Measurements from ENCODE around the gene FBXO42. TPM values are rescaled to one million over a fixed set of nuclear protein-coding genes. Genes with fewer than 3 reads are reported as not detected.
"Not testable (repeated sequence)": the region's sequence is repeated elsewhere in the genome, so short reads cannot be mapped to it uniquely, and the experiment has no call there.

Gene FBXO42
- total and polyA plus RNA-seq, 2 donors (not counting 3 experiments of a cell fraction or from before 2014, with no cell fraction given), result 16.3 to 20.4 TPM

DNA sequence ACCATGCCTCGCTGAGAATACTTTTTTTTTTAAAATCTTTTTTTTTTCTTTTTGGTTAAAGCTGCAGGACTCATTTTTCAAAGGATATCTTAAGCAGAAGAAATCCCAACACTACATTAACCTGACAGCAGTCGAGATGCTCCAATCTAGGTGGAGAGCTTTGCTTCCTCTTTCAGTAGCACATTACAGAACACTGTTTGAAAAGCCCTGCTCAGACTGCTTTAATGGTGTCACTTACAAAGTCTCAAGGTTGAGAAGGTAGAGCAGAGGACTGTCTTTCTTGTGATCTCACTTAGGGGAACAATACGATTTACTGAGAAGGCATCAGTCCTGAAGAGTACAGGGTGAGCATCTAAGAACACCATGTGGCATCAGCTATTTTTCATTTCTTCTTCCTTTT is 94.3 kb downstream of the FBXO42 start:
- H3K9me1 ChIP-seq (replicated peaks; ENCODE audit: control insufficient read depth, extremely low read depth, insufficient read depth, low read length), result no peaks in the 10 kb centered on the region
- CTCF ChIA-PET, result interaction anchor here (1.0 kb wide), 2 partner anchors 9 to 176 kb away, joined by 3 read pairs; no protein-coding TSS in a partner anchor
- no TSS peak for BruUV-seq (replicated peaks)
- H3K36me3 ChIP-seq (ENCODE audit: control insufficient read depth in 2 of 2, extremely low read depth in 1 of 2, insufficient read depth in 2 of 2, low read length in 2 of 2), result peaks cover 7 to 9% of the 10 kb centered on the region in 2 experiments
- no peak overlapping the region for H2AFZ ChIP-seq (ENCODE audit: low read depth, low read length)
- H3K27ac ChIP-seq (ENCODE audit: insufficient read depth, low read depth, low read length), result no peak overlapping the region
- H3K27me3 ChIP-seq (ENCODE audit: control insufficient read depth in 2 of 2, insufficient read depth in 2 of 2, low read length in 2 of 2), result no peaks in the 10 kb centered on the region
- H3K79me2 ChIP-seq (ENCODE audit: control insufficient read depth, insufficient read depth, low read length), result no peaks in the 10 kb centered on the region
- no peak overlapping the region for H3K4me3 ChIP-seq (replicated peaks in 1 of 3; ENCODE audit: insufficient read depth in 1 of 3, low read depth in 1 of 3, low read length in 3 of 3)
- dilution Hi-C loops (cut with MboI; ENCODE audit: extremely low pct_ligation_motif_present, low sequenced_read_pairs) (no loop called here), intact Hi-C loops (cut with micrococcal nuclease) (no loop called here)
- H3K4me2 ChIP-seq (ENCODE audit: insufficient read depth, low read length), result no peak overlapping the region
- H3K9me3 ChIP-seq (replicated peaks; ENCODE audit: control insufficient read depth, insufficient read depth, low read length), result no peaks in the 10 kb centered on the region
- FAIRE-seq (no peak), DNase-seq (ENCODE audit: low read depth, low spot score) (no peak)
- H4K20me1 ChIP-seq (replicated peaks; ENCODE audit: control insufficient read depth, extremely low read depth, insufficient read depth, low read length), result no peaks in the 10 kb centered on the region
- H3K4me1 ChIP-seq (ENCODE audit: control insufficient read depth, extremely low read depth, insufficient read depth, low read length), result no peaks in the 10 kb centered on the region
- no peak for TF ChIP-seq CTCF (IDR thresholded peaks at IDR 0.05; ENCODE audit: extremely low read depth in 1 of 2, insufficient read depth in 1 of 2, low read depth in 1 of 2, low read length in 2 of 2)
- no peak for TF ChIP-seq MYC (IDR thresholded peaks at IDR 0.05; ENCODE audit: low read depth, low read length)
- no peak for TF ChIP-seq GATA2 (IDR thresholded peaks at IDR 0.05; ENCODE audit: insufficient read depth, insufficient read length, low read depth, low read length)
- no peak for TF ChIP-seq POLR2A (IDR thresholded peaks at IDR 0.05; ENCODE audit: low read depth, low read length)
- no peak for TF ChIP-seq EZH2 (IDR thresholded peaks at IDR 0.05; ENCODE audit: borderline replicate concordance, low read depth, low read length, severe bottlenecking)
- no peak for TF ChIP-seq JUN (IDR thresholded peaks at IDR 0.05; ENCODE audit: borderline replicate concordance, insufficient read depth, insufficient read length, low read depth)
- no peak for TF ChIP-seq MAX (IDR thresholded peaks at IDR 0.05; ENCODE audit: insufficient read depth, insufficient read length)
- no peak for TF ChIP-seq POLR2AphosphoS5 (IDR thresholded peaks at IDR 0.05; ENCODE audit: insufficient read depth, low read depth, low read length)
- no peak for TF ChIP-seq FOS (IDR thresholded peaks at IDR 0.05; ENCODE audit: borderline replicate concordance, insufficient read depth, low read length)
- POLR2A ChIA-PET, result no interaction called here
- no peak overlapping the region for H3K9ac ChIP-seq (replicated peaks; ENCODE audit: extremely low read depth, insufficient read depth, low read length)

GRCh38 chr1:16257556-16257955 is 94.7 kb downstream of the FBXO42 start:
- H2AFZ ChIP-seq (ENCODE audit: low read depth, low read length); POLR2A ChIA-PET; H3K4me1 ChIP-seq (ENCODE audit: control insufficient read depth, extremely low read depth, insufficient read depth, low read length); BruUV-seq (replicated peaks); dilution Hi-C loops (cut with MboI; ENCODE audit: extremely low pct_ligation_motif_present, low sequenced_read_pairs); H3K4me2 ChIP-seq (ENCODE audit: insufficient read depth, low read length); DNase-seq (ENCODE audit: low read depth, low spot score); H3K9me1 ChIP-seq (replicated peaks; ENCODE audit: control insufficient read depth, extremely low read depth, insufficient read depth, low read length); intact Hi-C loops (cut with micrococcal nuclease); H3K27me3 ChIP-seq (ENCODE audit: control insufficient read depth in 2 of 2, insufficient read depth in 2 of 2, low read length in 2 of 2); H3K79me2 ChIP-seq (ENCODE audit: control insufficient read depth, insufficient read depth, low read length); H3K27ac ChIP-seq (ENCODE audit: insufficient read depth, low read depth, low read length); H3K9me3 ChIP-seq (replicated peaks; ENCODE audit: control insufficient read depth, insufficient read depth, low read length); H4K20me1 ChIP-seq (replicated peaks; ENCODE audit: control insufficient read depth, extremely low read depth, insufficient read depth, low read length); FAIRE-seq; CTCF ChIA-PET; H3K9ac ChIP-seq (replicated peaks; ENCODE audit: extremely low read depth, insufficient read depth, low read length); H3K36me3 ChIP-seq (ENCODE audit: control insufficient read depth in 2 of 2, extremely low read depth in 1 of 2, insufficient read depth in 2 of 2, low read length in 2 of 2); H3K4me3 ChIP-seq (replicated peaks in 1 of 3; ENCODE audit: insufficient read depth in 1 of 3, low read depth in 1 of 3, low read length in 3 of 3): not testable (repeated sequence)

Data from endothelial cell of umbilical vein (primary cell).